Right ventricle myocardium inferior (tissue), 1 donor: ENCODE measurements around the gene BCAS3. TPM values are rescaled to one million over a fixed set of nuclear protein-coding genes. Genes with fewer than 3 reads are reported as not detected.
"Not testable (repeated sequence)": the region's sequence is repeated elsewhere in the genome, so short reads cannot be mapped to it uniquely, and the experiment has no call there.

Experiments
- ATAC-seq: fragments of 200-7000 bp; cut with Tn5 transposase; one replicate; pipeline ENCODE4 v1.9.1; 2020; ENCODE audit warnings: mild to moderate bottlenecking, moderate library complexity
- DNase-seq: peaks from one replicate; pipeline ENCODE4 v3.0.0; 2021; ENCODE audit errors: missing footprints
- intact Hi-C: fragments of 100-400 bp; cut with DNase I; formaldehyde crosslinking; loops from one replicate; pipeline ENCODE4 v1.11.0; 2022
- total RNA-seq: library from RNA; stranded (reverse); fragmentation: NEBNext Ultra II Directional; extraction: Animal tissue kit (Norgen Biotek cat#: 25700); gene quantifications from one replicate; pipeline ENCODE4 v1.2.1, GENCODE V29; 2021
- donor health status: DM: no; HTN: yes; CAD: no; lungs with severe emphysema.

BCAS3 gene
- total RNA-seq, 1 donor from 2014 or later = 13.3 TPM

DNA sequence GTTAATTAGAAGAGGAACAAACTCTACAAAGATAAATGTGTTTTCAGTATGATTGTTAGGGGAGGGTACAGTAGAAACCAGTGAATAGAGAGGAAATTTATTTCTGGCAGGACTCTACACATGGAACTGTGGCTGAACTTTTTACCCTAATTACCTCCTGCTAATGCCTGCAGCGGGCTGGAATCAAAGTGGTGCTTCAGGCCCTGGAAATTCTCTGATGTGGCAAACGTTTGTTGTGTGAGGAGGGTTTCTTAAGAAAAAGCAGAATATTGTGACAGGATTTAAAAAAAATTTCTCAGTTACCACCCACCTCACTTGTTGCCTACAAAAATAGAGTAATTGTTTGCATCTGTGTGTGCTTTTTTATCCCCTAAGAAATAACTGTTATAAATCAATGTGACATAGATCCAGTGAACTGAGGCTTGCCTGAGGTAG is 154.5 kb downstream of the BCAS3 start:
- intact Hi-C loops = no loop called here
- ATAC-seq = no peak

GRCh38 chr17:60832631-60833030 is 155.0 kb downstream of the BCAS3 start:
- intact Hi-C loops = no loop called here
- ATAC-seq (no peak), DNase-seq (no peak)

More for the DNA sequence above, 154.5 kb downstream of the BCAS3 start:
- no peak for DNase-seq

GRCh38 chr17:60840456-60840855 is 162.8 kb downstream of the BCAS3 start:
- intact Hi-C loops = no loop called here
- no peak for DNase-seq
- no peak for ATAC-seq

- ATAC-seq = no peak
- no peak for DNase-seq
- intact Hi-C loops = no loop called here
These were observed 167.4 kb downstream of the BCAS3 start for GRCh38 chr17:60845012-60845411.

DNA sequence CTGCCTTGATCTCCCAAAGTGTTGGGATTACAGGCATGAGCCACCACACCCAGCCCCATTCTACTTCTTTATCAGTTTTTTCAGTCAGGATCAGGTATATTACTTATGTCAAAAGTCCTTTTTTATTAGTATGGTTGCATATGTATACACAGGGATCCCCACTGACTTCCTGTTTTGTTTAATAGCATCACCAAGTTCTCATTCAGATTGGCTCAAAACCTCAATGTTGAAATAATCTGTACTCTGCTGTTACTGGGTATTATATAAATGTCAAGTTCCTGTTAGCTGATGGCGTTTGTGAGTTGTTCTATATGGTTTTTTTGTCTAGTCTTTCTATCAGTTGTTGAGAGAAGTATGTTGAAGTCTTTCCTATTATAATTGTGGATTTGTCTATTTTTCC is 168.5 kb downstream of the BCAS3 start:
- intact Hi-C loops = no loop called here
- ATAC-seq (no peak), DNase-seq (no peak)

DNA sequence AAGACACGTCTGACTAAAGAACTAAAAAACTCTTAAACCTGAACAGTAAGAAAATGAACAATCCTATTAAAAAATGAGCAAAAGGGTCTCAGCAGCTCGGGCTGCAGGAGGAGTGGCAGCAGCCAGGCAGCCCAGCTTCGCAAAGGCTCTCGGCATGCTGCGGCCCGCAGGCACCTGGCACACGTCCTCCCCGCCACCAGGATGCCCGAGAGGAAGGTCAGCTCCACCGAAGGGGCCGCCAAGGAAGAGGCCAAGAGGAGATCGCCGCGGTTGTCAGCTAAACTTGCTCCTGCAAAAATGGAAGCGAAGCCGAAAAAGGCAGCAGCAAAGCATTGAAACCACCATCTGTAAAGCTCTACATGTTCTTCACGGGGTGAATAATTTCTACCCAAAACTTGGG is 173.5 kb downstream of the BCAS3 start:
- ATAC-seq = no peak
- intact Hi-C loops = no loop called here
- no peak for DNase-seq

DNA sequence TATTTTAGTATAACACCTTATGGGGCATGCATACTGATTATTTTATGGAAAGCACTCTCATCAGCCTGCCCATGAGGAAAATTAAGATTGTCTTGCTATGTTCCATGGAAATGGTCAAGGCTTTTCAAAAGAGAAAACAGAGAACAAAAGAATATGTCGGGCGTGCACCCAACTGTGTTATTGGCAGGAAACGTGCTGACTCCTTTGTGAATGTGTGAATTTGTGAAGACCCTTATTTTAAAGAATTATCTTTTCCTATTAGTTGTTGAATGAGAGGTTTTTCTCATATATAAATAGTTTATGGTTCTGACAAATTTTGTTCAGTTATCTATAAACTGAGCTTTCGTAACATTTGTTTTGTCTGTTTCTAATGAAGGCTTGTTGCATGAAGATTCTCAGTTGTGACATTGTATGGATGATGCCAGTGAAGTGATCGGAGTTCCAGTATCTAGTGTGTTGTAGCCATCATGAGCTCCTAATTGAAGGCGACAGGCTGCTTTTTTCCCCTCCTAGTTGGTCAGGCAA is 180.0 kb downstream of the BCAS3 start:
- ATAC-seq (no peak), DNase-seq (no peak)
- intact Hi-C loops = no loop called here

- ATAC-seq (no peak), DNase-seq (no peak)
- intact Hi-C loops = no loop called here
These were observed 184.8 kb downstream of the BCAS3 start for GRCh38 chr17:60862482-60862881.

GRCh38 chr17:60863892-60864707 is 186.4 kb downstream of the BCAS3 start:
- ATAC-seq = no peak
- intact Hi-C loops = no loop called here
- no peak for DNase-seq

DNA sequence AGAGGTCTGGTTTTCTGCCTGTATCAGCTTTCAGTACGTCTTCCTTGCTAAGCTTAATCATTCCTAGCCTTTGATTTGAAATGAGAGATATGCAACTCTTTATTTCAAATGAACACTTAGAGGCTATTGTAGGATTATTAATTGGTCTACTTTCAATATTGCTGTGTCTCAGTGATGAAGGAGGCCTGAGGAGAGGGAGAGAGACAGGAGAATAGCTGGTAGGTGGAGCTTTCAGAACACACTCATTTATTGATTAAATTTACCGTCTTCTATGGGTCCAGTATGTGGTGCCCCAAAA is 187.0 kb downstream of the BCAS3 start:
- intact Hi-C loops = no loop called here
- ATAC-seq (no peak), DNase-seq (no peak)

DNA sequence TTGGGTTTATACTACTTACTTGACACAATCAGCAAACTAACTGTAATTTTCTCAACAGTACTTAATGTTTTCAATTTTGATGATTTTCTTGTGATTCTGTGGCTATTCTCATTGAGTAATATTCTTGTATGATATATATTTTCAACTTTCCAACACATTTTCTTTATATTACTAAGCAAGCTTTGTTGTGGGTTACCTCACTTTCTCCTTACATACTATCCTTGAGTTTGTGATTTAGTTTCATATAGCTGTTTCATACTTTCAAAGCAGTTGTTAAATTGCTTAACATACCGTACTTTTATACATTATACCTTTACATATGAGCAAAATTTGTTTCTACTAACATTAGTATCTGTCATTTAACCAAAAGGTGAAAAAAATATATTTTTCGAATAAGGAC is 197.1 kb downstream of the BCAS3 start:
- DNase-seq (no peak), ATAC-seq (no peak)
- intact Hi-C loops = no loop called here

- intact Hi-C loops, DNase-seq, ATAC-seq: not testable (repeated sequence)
These were observed 209.3 kb downstream of the BCAS3 start for GRCh38 chr17:60886731-60887613.

GRCh38 chr17:60887614-60888028 is 210.0 kb downstream of the BCAS3 start:
- no peak for DNase-seq
- ATAC-seq = no peak
- intact Hi-C loops = no loop called here

GRCh38 chr17:60888812-60889709 is 211.4 kb downstream of the BCAS3 start:
- intact Hi-C loops = no loop called here
- DNase-seq (no peak), ATAC-seq (no peak)

GRCh38 chr17:60891149-60891548 is 213.5 kb downstream of the BCAS3 start:
- intact Hi-C loops = no loop called here
- ATAC-seq (no peak), DNase-seq (no peak)

GRCh38 chr17:60893475-60893874 is 215.8 kb downstream of the BCAS3 start:
- no peak for ATAC-seq
- intact Hi-C loops = no loop called here
- DNase-seq = no peak

- intact Hi-C loops = no loop called here
- ATAC-seq (no peak), DNase-seq (no peak)
These were observed 219.3 kb downstream of the BCAS3 start for GRCh38 chr17:60896996-60897395.

GRCh38 chr17:60899115-60899514 is 221.5 kb downstream of the BCAS3 start:
- intact Hi-C loops = no loop called here
- DNase-seq = no peak
- no peak for ATAC-seq

GRCh38 chr17:60900688-60901087 is 223.0 kb downstream of the BCAS3 start:
- DNase-seq (no peak), ATAC-seq (no peak)
- intact Hi-C loops = no loop called here
